MCF 10A (cell line): ENCODE measurements around the gene UPF2. TPM values are rescaled to one million over a fixed set of nuclear protein-coding genes. Genes with fewer than 3 reads are reported as not detected.

ENCODE experiments used
- BruUV-seq: library from RNA; stranded (reverse); fragments of 400-500 nt; replicated peaks from 2 replicates; lab custom pipeline; 2021; lab: Mats Ljungman, UMichigan
- CTCF ChIA-PET: fragments of 300-600 bp; sonication (Branson Sonifier 250); formaldehyde crosslinking; extraction: SDS; loops from one replicate; lab custom pipeline; 2021; ENCODE audit warnings: antibody characterized with exemption, inconsistent platforms; lab: Yijun Ruan, JAX
- POLR2A ChIA-PET: fragments of 300-600, 350-650 bp; sonication (Branson Sonifier 250); formaldehyde crosslinking; extraction: SDS; loops from one replicate; lab custom pipeline; 2020; ENCODE audit warnings: antibody characterized with exemption, inconsistent platforms; lab: Yijun Ruan, JAX
- DNase-seq: peaks from one replicate; pipeline ENCODE4 v3.0.0-alpha.2; 2018; ENCODE audit not compliant: unreplicated experiment
- H3K27ac Mint-ChIP-seq: one replicate; pipeline ENCODE4 v1.8.0; 2022; ENCODE audit warnings: mild to moderate bottlenecking, low read depth, mixed read lengths; ENCODE audit not compliant: unreplicated experiment
- H3K27me3 Mint-ChIP-seq: one replicate; pipeline ENCODE4 v1.8.0; 2022; ENCODE audit warnings: mixed read lengths; ENCODE audit not compliant: insufficient read depth, unreplicated experiment
- H3K36me3 Mint-ChIP-seq: one replicate; pipeline ENCODE4 v1.8.0; 2022; ENCODE audit warnings: mild to moderate bottlenecking, moderate library complexity, mixed read lengths; ENCODE audit not compliant: insufficient read depth, unreplicated experiment
- H3K4me1 Mint-ChIP-seq: one replicate; pipeline ENCODE4 v1.8.0; 2022; ENCODE audit warnings: mixed read lengths; ENCODE audit not compliant: insufficient read depth, unreplicated experiment
- H3K4me3 Mint-ChIP-seq: one replicate; pipeline ENCODE4 v1.8.0; 2022; ENCODE audit warnings: mild to moderate bottlenecking, moderate library complexity, mixed read lengths; ENCODE audit not compliant: unreplicated experiment
- H3K9me3 Mint-ChIP-seq: one replicate; pipeline ENCODE4 v1.8.0; 2022; ENCODE audit warnings: mixed read lengths; ENCODE audit not compliant: unreplicated experiment
- intact Hi-C: fragments of 100-400 bp; cut with micrococcal nuclease; formaldehyde crosslinking; loops from 2 replicates; pipeline ENCODE4 v1.14.1; 2022
- total RNA-seq: library from RNA; stranded (reverse); gene quantifications from 2 replicates; pipeline ENCODE4 v1.2.3, GENCODE V29; 2022
- TF ChIP-seq, protein P1 (sequence below): fragments of 200-600 bp; IDR thresholded peaks from one replicate; pipeline ENCODE4 v1.8.0; 2022; ENCODE audit warnings: antibody characterized with exemption, mild to moderate bottlenecking; ENCODE audit not compliant: unreplicated experiment

UPF2 gene
- total RNA-seq, 1 experiment from 2014 or later, result 24.7 TPM

DNA sequence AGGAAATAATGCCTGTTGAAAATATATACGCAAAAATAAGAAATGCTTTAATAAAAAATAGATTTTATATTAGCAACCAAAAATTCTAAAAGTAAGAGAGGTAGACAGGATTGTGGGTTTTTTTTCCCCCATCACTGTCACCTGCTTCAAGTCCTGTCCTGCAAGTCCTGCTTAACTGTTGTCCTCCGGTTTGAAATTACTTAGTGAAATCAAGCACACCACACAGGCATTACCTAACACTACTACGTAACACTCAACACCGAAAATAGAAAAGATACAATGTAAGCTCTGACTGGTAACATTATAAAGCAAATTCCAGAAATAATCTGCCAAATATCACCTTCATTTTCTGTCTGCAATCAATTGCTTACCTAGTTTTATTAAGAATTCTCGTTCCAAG, 90.9 kb downstream of the UPF2 start:
- H3K27me3 Mint-ChIP-seq, result no peaks in the 10 kb centered on the region
- POLR2A ChIA-PET, result no interaction called here
- H3K4me3 Mint-ChIP-seq, result no peak overlapping the region
- no peak overlapping the region for H3K27ac Mint-ChIP-seq
- TF ChIP-seq, protein P1, sequence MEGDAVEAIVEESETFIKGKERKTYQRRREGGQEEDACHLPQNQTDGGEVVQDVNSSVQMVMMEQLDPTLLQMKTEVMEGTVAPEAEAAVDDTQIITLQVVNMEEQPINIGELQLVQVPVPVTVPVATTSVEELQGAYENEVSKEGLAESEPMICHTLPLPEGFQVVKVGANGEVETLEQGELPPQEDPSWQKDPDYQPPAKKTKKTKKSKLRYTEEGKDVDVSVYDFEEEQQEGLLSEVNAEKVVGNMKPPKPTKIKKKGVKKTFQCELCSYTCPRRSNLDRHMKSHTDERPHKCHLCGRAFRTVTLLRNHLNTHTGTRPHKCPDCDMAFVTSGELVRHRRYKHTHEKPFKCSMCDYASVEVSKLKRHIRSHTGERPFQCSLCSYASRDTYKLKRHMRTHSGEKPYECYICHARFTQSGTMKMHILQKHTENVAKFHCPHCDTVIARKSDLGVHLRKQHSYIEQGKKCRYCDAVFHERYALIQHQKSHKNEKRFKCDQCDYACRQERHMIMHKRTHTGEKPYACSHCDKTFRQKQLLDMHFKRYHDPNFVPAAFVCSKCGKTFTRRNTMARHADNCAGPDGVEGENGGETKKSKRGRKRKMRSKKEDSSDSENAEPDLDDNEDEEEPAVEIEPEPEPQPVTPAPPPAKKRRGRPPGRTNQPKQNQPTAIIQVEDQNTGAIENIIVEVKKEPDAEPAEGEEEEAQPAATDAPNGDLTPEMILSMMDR, result no peak
- H3K4me1 Mint-ChIP-seq, result no peaks in the 10 kb centered on the region
- no peak for DNase-seq
- BruUV-seq, result no TSS peak
- peaks cover 75% of the 10 kb centered on the region for H3K36me3 Mint-ChIP-seq
- CTCF ChIA-PET, result interaction anchor here (0.6 to 1.5 kb wide), 4 partner anchors 32 to 159 kb away, joined by 3 to 8 read pairs (median 4); no protein-coding TSS in a partner anchor
- intact Hi-C loops, result no loop called here
- H3K9me3 Mint-ChIP-seq, result no peaks in the 10 kb centered on the region

DNA sequence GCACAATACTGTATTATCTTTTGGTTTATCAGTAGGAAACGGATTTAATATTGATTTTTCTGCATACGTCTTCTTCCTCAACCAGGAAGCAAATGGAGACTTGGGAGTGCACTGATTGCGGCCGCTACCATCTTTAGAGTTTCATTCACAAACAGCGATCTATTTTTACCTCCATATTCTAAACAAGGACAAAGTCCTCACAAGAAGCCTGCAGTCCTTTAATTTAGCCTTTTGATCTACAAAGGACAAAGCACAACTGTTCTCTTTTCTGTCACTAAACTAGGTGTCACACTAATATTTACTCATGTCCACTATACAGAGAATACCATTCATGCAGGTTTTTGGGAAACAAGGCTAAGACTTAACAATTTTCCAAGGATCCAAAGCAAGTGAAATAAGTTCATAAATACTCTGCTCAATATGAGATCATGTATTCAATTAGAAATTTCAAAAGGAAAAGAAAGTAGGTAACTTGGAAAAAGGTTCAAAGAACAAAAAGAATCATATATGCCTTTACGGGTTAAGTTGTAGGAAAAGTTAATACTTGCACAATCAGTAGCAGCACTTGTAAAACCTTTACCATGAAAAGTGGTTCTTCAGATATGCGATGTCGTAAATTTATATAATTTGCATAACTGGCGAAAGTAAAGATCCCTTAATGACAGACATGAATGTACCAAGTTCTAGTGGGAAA, 92.1 kb downstream of the UPF2 start:
- ChIA-PET CTCF (no interaction called here), POLR2A (no interaction called here)
- Mint-ChIP-seq H3K9me3 (no peaks in the 10 kb centered on the region), H3K36me3 (peaks cover 70% of the 10 kb centered on the region), H3K27ac (no peak overlapping the region), H3K27me3 (no peaks in the 10 kb centered on the region), H3K4me3 (no peak overlapping the region), H3K4me1 (no peaks in the 10 kb centered on the region)
- TF ChIP-seq, protein P1, result no peak
- BruUV-seq, result no TSS peak
- no peak for DNase-seq
- intact Hi-C loops, result no loop called here

DNA sequence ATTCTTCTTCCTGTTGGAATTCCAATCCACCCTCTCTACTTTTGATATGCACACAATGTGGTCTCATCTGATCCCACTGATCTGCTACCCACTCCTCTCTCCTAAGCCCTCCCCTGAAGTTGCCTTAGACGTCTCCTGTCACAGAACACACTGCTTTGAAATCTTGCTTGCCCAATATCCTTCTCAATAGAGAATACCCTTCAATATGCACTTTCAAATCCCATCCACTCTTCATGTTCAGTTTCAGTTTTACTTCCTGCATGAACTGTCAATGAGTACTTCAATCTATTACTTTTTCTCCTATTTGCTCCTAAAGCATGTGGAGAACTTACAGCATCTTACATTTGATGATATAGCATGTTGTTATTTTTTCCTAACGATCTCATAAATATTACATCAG, 93.5 kb downstream of the UPF2 start:
- H3K4me3 Mint-ChIP-seq, result no peak overlapping the region
- no peaks in the 10 kb centered on the region for H3K4me1 Mint-ChIP-seq
- ChIA-PET POLR2A (interaction anchor here (0.7 kb wide), 1 partner anchor 10 kb away, joined by 3 read pairs; no protein-coding TSS in a partner anchor), CTCF (no interaction called here)
- H3K27ac Mint-ChIP-seq, result no peak overlapping the region
- intact Hi-C loops, result no loop called here
- H3K27me3 Mint-ChIP-seq, result no peaks in the 10 kb centered on the region
- H3K9me3 Mint-ChIP-seq, result no peaks in the 10 kb centered on the region
- no peak for DNase-seq
- TF ChIP-seq, protein P1, result no peak
- peaks cover 58% of the 10 kb centered on the region for H3K36me3 Mint-ChIP-seq
- no TSS peak for BruUV-seq

DNA sequence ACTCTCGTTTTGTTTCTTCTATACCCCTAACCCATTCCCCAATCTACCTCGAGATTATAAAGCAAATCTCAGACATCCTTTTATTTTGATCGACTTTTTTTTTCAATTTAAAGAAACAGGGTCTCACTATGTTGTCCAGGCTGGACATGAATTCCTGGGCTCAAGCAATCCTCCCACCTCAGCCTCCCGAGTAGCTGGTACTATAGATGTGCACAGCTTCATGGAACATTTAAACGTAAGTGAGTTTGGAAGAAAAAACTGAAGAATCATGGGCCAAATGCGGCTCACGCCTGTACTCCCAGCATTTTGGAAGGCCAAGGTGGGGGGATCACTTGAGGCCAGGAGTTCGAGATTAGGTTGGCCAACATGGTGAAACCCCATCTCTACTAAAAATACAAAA, 96.0 kb downstream of the UPF2 start:
- CTCF ChIA-PET, result interaction anchor here (1.2 to 2.0 kb wide), 4 partner anchors 12 to 154 kb away, joined by 3 to 4 read pairs (median 4); no protein-coding TSS in a partner anchor

More for the DNA sequence above, 96.0 kb downstream of the UPF2 start:
- no TSS peak for BruUV-seq
- POLR2A ChIA-PET, result interaction anchor here (0.6 kb wide), 1 partner anchor 156 kb away, joined by 3 read pairs; no protein-coding TSS in a partner anchor
- H3K4me1 Mint-ChIP-seq, result no peaks in the 10 kb centered on the region
- H3K4me3 Mint-ChIP-seq, result no peak overlapping the region
- TF ChIP-seq, protein P1, result no peak
- no peak overlapping the region for H3K27ac Mint-ChIP-seq
- no peak for DNase-seq
- no peaks in the 10 kb centered on the region for H3K9me3 Mint-ChIP-seq
- intact Hi-C loops, result no loop called here
- H3K36me3 Mint-ChIP-seq, result peaks cover 44% of the 10 kb centered on the region
- no peaks in the 10 kb centered on the region for H3K27me3 Mint-ChIP-seq
